ENCODE measurements around the gene LAPTM5. TPM values are rescaled to one million over a fixed set of nuclear protein-coding genes. Genes with fewer than 3 reads are reported as not detected.

The LAPTM5 gene
- total RNA-seq, 1 donor from 2014 or later = not detected

DNA sequence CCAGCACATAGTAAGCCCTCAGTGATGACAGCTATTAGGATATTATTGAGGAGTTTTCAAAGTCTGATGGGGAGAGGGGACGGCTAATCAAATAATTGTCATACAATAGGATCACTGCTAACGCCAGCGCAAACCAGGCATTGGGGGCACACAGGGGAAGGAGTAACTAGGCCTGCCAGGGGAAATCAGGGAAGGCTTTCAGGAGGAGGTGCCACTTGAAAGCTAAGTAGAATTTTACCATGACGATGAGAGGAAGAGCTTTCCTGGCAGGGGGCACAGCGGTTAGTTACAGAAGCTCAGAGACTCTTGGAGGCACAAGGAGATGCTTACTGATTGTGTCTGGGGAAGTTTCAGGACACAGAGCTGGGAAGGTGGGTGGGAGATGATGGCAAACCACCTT lies 47.2 kb upstream of the LAPTM5 start:
- Mint-ChIP-seq H3K4me3 (no peak overlapping the region), H3K36me3 (no peaks in the 10 kb centered on the region), H3K9me3 (no peaks in the 10 kb centered on the region), H3K27ac (peak overlapping the region; percentile 91), H3K4me1 (peaks cover 83% of the 10 kb centered on the region), H3K27me3 (ENCODE audit: insufficient read depth, low read depth) (peaks cover 18% of the 10 kb centered on the region)
- H3F3A ChIP-seq (ENCODE audit: low read depth) = peaks cover 20% of the 10 kb centered on the region
- no peaks in the 10 kb centered on the region for H3K36me3 ChIP-seq
- no peaks in the 10 kb centered on the region for H3K27me3 ChIP-seq
- no peaks in the 10 kb centered on the region for H4K20me1 ChIP-seq (ENCODE audit: low read depth)
- no peak overlapping the region for H3K9ac ChIP-seq
- DNase-seq (ENCODE audit: low spot score) = no peak
- H3K4me1 ChIP-seq = peaks cover 40% of the 10 kb centered on the region
- no peaks in the 10 kb centered on the region for H3K9me3 ChIP-seq (ENCODE audit: low read depth)
- no peak overlapping the region for H3K27ac ChIP-seq
- H3K4me3 ChIP-seq = no peak overlapping the region
- H2AFZ ChIP-seq (replicated peaks) = no peak overlapping the region
- H3K79me2 ChIP-seq (ENCODE audit: low read depth) = no peaks in the 10 kb centered on the region
- no peak overlapping the region for H3K4me2 ChIP-seq
- TF ChIP-seq EZH2 (IDR thresholded peaks at IDR 0.05) = no peak

DNA sequence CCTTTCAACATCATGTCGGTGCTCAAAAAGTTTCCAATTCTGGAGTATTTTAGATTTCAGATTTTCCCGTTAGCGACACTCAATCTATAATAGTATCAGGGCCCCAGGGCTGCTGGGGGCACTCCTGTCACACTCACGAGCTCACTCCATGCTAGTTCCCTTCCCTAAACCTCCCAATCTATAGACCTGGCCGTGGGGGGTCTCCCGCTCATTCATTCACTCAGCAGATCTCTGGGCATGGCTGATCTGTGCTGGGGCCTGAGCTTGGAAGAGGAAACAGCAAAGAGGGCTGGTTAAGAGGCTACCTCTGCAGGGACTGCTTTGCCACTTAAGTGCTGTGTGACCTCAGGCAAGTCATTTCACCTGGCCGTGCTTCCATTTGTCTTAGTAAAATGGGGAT lies 46.8 kb upstream of the LAPTM5 start:
- Histone ChIP-seq H3K36me3 (no peaks in the 10 kb centered on the region), H3K9me3 (ENCODE audit: low read depth) (no peaks in the 10 kb centered on the region), H3K4me2 (peak overlapping the region; percentile 29), H3K4me1 (peaks cover 36% of the 10 kb centered on the region), H3K27me3 (no peaks in the 10 kb centered on the region), H2AFZ (replicated peaks) (no peak overlapping the region), H4K20me1 (ENCODE audit: low read depth) (no peaks in the 10 kb centered on the region), H3F3A (ENCODE audit: low read depth) (peaks cover 20% of the 10 kb centered on the region), H3K4me3 (no peak overlapping the region), H3K79me2 (ENCODE audit: low read depth) (no peaks in the 10 kb centered on the region), H3K9ac (no peak overlapping the region), H3K27ac (no peak overlapping the region)
- DNase-seq (ENCODE audit: low spot score) = peak; percentile 68
- Mint-ChIP-seq H3K27me3 (ENCODE audit: insufficient read depth, low read depth) (peaks cover 18% of the 10 kb centered on the region), H3K4me1 (peaks cover 78% of the 10 kb centered on the region), H3K9me3 (no peaks in the 10 kb centered on the region), H3K4me3 (peak overlapping the region; percentile 73), H3K27ac (peak overlapping the region; percentile 91), H3K36me3 (no peaks in the 10 kb centered on the region)
- TF ChIP-seq EZH2phosphoT487 (IDR thresholded peaks at IDR 0.05) (no peak), EZH2 (IDR thresholded peaks at IDR 0.05) (no peak)
- TF ChIP-seq, protein P1, sequence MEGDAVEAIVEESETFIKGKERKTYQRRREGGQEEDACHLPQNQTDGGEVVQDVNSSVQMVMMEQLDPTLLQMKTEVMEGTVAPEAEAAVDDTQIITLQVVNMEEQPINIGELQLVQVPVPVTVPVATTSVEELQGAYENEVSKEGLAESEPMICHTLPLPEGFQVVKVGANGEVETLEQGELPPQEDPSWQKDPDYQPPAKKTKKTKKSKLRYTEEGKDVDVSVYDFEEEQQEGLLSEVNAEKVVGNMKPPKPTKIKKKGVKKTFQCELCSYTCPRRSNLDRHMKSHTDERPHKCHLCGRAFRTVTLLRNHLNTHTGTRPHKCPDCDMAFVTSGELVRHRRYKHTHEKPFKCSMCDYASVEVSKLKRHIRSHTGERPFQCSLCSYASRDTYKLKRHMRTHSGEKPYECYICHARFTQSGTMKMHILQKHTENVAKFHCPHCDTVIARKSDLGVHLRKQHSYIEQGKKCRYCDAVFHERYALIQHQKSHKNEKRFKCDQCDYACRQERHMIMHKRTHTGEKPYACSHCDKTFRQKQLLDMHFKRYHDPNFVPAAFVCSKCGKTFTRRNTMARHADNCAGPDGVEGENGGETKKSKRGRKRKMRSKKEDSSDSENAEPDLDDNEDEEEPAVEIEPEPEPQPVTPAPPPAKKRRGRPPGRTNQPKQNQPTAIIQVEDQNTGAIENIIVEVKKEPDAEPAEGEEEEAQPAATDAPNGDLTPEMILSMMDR (IDR thresholded peaks at IDR 0.05) = no peak

DNA sequence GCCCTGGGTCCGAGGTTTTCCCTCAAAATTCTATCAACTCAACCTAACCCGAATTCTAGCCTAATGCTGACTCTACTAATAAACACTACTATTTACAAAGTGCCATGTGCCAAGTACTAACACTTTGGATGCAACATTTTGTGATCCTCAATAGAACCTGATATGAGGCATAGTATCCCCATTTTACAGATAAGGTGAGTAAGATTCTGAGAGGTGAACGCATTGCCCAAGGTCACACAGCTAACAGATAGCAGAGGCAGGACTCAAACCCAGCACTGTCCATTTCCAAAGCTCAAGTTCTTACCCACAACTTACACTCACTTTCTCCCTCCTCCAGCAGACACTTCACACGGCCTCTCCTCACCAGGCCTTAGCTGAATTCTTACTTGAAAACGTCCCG lies 46.0 kb upstream of the LAPTM5 start:
- TF ChIP-seq, protein P1 (IDR thresholded peaks at IDR 0.05) = no peak
- TF ChIP-seq EZH2phosphoT487 (IDR thresholded peaks at IDR 0.05) = no peak
- no peak for TF ChIP-seq EZH2 (IDR thresholded peaks at IDR 0.05)
- H3K4me1 Mint-ChIP-seq = peaks cover 75% of the 10 kb centered on the region

DNA sequence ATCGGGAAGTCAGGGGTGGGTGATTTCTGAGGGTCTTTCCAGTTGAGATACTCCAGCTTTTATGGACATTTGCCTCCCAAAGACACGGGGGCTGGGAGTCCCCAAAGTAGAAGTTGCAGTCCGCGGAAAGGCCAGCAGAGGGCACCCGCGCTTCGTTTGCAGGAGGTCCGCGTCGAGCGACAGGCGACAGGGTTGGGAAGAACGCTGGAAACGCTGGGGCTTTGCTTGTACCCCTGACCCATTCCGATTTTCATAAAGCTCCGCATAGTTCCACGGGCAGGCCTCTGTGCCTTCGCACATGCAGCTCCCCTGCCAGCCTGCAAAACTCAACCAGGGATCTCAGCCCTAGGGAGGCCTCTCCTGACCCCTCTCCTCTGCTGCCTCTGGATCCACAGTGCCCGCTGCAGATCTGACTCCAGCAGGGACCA lies 44.2 kb upstream of the LAPTM5 start:
- TF ChIP-seq, protein P1 (IDR thresholded peaks at IDR 0.05) = peak; percentile 98
- no peak for TF ChIP-seq EZH2phosphoT487 (IDR thresholded peaks at IDR 0.05)
- peaks cover 21% of the 10 kb centered on the region for H3K4me1 ChIP-seq
- peak overlapping the region; percentile 70 for H3K4me2 ChIP-seq
- Mint-ChIP-seq H3K36me3 (no peaks in the 10 kb centered on the region), H3K4me1 (peaks cover 64% of the 10 kb centered on the region), H3K27ac (peak overlapping the region; percentile 53), H3K9me3 (no peaks in the 10 kb centered on the region), H3K27me3 (ENCODE audit: insufficient read depth, low read depth) (peaks cover 15% of the 10 kb centered on the region), H3K4me3 (peak overlapping the region; percentile 77)
- no peaks in the 10 kb centered on the region for H4K20me1 ChIP-seq (ENCODE audit: low read depth)
- H3K9me3 ChIP-seq (ENCODE audit: low read depth) = no peaks in the 10 kb centered on the region
- H3K27ac ChIP-seq = no peak overlapping the region
- peaks cover 15% of the 10 kb centered on the region for H3F3A ChIP-seq (ENCODE audit: low read depth)
- peak; percentile 89 for DNase-seq (ENCODE audit: low spot score)
- H3K27me3 ChIP-seq = no peaks in the 10 kb centered on the region
- peak overlapping the region; percentile 98 for H2AFZ ChIP-seq (replicated peaks)
- no peak overlapping the region for H3K9ac ChIP-seq
- no peaks in the 10 kb centered on the region for H3K79me2 ChIP-seq (ENCODE audit: low read depth)
- H3K4me3 ChIP-seq = no peak overlapping the region
- no peaks in the 10 kb centered on the region for H3K36me3 ChIP-seq

More for the DNA sequence above, 46.0 kb upstream of the LAPTM5 start:
- Histone ChIP-seq H3K27me3 (no peaks in the 10 kb centered on the region), H2AFZ (replicated peaks) (no peak overlapping the region), H3K4me2 (no peak overlapping the region), H3K4me3 (no peak overlapping the region), H4K20me1 (ENCODE audit: low read depth) (no peaks in the 10 kb centered on the region), H3K9me3 (ENCODE audit: low read depth) (no peaks in the 10 kb centered on the region), H3K4me1 (peaks cover 33% of the 10 kb centered on the region), H3K27ac (no peak overlapping the region), H3K9ac (no peak overlapping the region), H3F3A (ENCODE audit: low read depth) (peaks cover 20% of the 10 kb centered on the region), H3K36me3 (no peaks in the 10 kb centered on the region), H3K79me2 (ENCODE audit: low read depth) (no peaks in the 10 kb centered on the region)
- no peaks in the 10 kb centered on the region for H3K36me3 Mint-ChIP-seq
- H3K9me3 Mint-ChIP-seq = no peaks in the 10 kb centered on the region
- peak overlapping the region; percentile 2 for H3K4me3 Mint-ChIP-seq
- DNase-seq (ENCODE audit: low spot score) = no peak
- peak overlapping the region; percentile 40 for H3K27ac Mint-ChIP-seq
- H3K27me3 Mint-ChIP-seq (ENCODE audit: insufficient read depth, low read depth) = peaks cover 19% of the 10 kb centered on the region

All from neural progenitor cell (in vitro differentiated cells).